ENCODE measurements around the gene SLC6A11. TPM values are rescaled to one million over a fixed set of nuclear protein-coding genes. Genes with fewer than 3 reads are reported as not detected.

The SLC6A11 gene
- total RNA-seq, 2 experiments from 2014 or later: not detected

DNA sequence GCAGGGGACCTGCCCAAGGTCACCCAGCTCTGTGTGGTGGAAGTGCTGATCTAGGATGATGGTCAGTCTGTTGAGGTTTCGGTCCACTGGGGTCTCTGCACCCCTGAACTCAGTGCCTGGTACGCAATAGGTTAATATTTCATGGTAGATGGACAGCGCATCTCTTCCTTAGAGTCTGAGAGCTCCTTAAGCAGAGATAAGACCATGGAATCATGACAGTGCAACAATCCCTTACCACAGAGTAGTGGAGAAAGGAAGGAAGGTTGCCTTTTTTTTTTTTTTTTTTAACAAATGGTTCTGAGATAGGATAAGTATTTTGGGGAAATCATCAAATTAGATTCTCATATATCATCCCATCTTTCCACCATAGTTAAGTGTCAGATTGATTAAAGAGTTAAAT, 96.8 kb downstream of the SLC6A11 start:
- POLR2A ChIA-PET: no interaction called here
- Histone ChIP-seq H4K20me1 (ENCODE audit: insufficient read depth, low read length) (no peaks in the 10 kb centered on the region), H3K27ac (ENCODE audit: low read depth, low read length, poor library complexity, severe bottlenecking) (no peak overlapping the region), H3K4me3 (ENCODE audit: low read depth, low read length, poor library complexity, severe bottlenecking) (no peak overlapping the region), H3K9me3 (ENCODE audit: low read length) (no peaks in the 10 kb centered on the region), H2AFZ (ENCODE audit: low read length) (no peak overlapping the region), H3K36me3 (ENCODE audit: insufficient read depth, low read length) (no peaks in the 10 kb centered on the region), H3K4me2 (ENCODE audit: low read length) (no peak overlapping the region), H3K79me2 (ENCODE audit: insufficient read depth, low read depth, low read length) (no peaks in the 10 kb centered on the region), H3K4me1 (ENCODE audit: insufficient read depth, low read length, poor library complexity, severe bottlenecking) (no peaks in the 10 kb centered on the region), H3K9me2 (ENCODE audit: insufficient read depth, low read length) (no peaks in the 10 kb centered on the region)
- DNase-seq (ENCODE audit: low spot score): no peak
- no peak for TF ChIP-seq EZH2phosphoT487 (IDR thresholded peaks at IDR 0.05; ENCODE audit: borderline replicate concordance, low read depth, low read length)
- TF ChIP-seq, protein P1, sequence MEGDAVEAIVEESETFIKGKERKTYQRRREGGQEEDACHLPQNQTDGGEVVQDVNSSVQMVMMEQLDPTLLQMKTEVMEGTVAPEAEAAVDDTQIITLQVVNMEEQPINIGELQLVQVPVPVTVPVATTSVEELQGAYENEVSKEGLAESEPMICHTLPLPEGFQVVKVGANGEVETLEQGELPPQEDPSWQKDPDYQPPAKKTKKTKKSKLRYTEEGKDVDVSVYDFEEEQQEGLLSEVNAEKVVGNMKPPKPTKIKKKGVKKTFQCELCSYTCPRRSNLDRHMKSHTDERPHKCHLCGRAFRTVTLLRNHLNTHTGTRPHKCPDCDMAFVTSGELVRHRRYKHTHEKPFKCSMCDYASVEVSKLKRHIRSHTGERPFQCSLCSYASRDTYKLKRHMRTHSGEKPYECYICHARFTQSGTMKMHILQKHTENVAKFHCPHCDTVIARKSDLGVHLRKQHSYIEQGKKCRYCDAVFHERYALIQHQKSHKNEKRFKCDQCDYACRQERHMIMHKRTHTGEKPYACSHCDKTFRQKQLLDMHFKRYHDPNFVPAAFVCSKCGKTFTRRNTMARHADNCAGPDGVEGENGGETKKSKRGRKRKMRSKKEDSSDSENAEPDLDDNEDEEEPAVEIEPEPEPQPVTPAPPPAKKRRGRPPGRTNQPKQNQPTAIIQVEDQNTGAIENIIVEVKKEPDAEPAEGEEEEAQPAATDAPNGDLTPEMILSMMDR (conservative IDR thresholded peaks at IDR 0.05; ENCODE audit: low read length): no peak
- intact Hi-C loops (cut with micrococcal nuclease; ENCODE audit: unreplicated experiment): no loop called here
- BruUV-seq (replicated peaks): no TSS peak
- CTCF ChIA-PET (ENCODE audit: unreplicated experiment): no interaction called here

DNA sequence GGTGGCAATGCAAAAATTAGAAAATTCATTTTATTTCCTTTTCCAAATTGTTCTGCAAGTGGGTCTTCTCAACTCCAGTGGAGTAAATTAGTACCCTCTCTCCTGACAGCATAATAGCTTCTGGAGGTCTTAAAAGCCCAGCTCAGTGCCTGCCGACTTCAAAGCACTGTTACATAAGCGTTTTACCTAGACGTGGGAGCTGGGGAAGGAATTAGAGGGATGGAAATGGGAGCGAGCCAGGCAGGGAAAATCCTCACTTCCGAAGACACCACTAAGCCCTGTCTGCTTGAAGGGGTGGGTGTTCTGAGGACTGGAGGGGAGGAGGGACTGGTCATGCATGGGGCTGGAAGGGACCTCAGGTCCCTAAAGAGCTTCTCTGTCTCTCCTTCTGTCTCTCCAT, 99.3 kb downstream of the SLC6A11 start:
- CTCF ChIA-PET (ENCODE audit: unreplicated experiment): no interaction called here

DNA sequence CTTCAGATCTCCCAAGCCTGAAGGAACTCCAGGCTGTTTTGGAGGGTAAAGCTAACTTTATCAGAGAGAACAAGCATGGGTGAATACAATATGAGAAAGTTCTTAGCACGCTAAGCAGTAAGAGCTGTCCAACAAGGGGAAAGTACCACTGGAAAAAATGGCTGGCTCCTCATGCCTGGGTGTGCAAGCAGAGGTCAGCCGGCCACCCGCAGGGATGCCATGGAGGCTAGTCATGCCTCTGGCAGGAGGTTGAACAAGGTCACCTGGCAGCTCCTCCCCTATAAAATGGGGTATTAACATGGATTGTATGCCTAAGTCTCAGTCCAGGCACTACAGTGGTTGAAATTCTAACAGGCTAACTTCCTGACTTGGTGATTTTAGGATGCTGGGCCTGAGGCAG, 101.1 kb downstream of the SLC6A11 start:
- Histone ChIP-seq H4K20me1 (ENCODE audit: insufficient read depth, low read length) (no peaks in the 10 kb centered on the region), H3K36me3 (ENCODE audit: insufficient read depth, low read length) (no peaks in the 10 kb centered on the region), H3K4me3 (ENCODE audit: low read depth, low read length, poor library complexity, severe bottlenecking) (no peak overlapping the region), H3K27ac (ENCODE audit: low read depth, low read length, poor library complexity, severe bottlenecking) (no peak overlapping the region), H2AFZ (ENCODE audit: low read length) (no peak overlapping the region), H3K9me3 (ENCODE audit: low read length) (no peaks in the 10 kb centered on the region), H3K79me2 (ENCODE audit: insufficient read depth, low read depth, low read length) (no peaks in the 10 kb centered on the region), H3K4me2 (ENCODE audit: low read length) (no peak overlapping the region), H3K4me1 (ENCODE audit: insufficient read depth, low read length, poor library complexity, severe bottlenecking) (no peaks in the 10 kb centered on the region), H3K9me2 (ENCODE audit: insufficient read depth, low read length) (no peaks in the 10 kb centered on the region)
- ChIA-PET CTCF (ENCODE audit: unreplicated experiment) (no interaction called here), POLR2A (no interaction called here)
- no TSS peak for BruUV-seq (replicated peaks)
- no peak for DNase-seq (ENCODE audit: low spot score)
- TF ChIP-seq, protein P1 (conservative IDR thresholded peaks at IDR 0.05; ENCODE audit: low read length): no peak
- no peak for TF ChIP-seq EZH2phosphoT487 (IDR thresholded peaks at IDR 0.05; ENCODE audit: borderline replicate concordance, low read depth, low read length)
- intact Hi-C loops (cut with micrococcal nuclease; ENCODE audit: unreplicated experiment): no loop called here

More for the DNA sequence above, 99.3 kb downstream of the SLC6A11 start:
- no peak for DNase-seq (ENCODE audit: low spot score)
- Histone ChIP-seq H3K4me2 (ENCODE audit: low read length) (no peak overlapping the region), H3K79me2 (ENCODE audit: insufficient read depth, low read depth, low read length) (no peaks in the 10 kb centered on the region), H3K4me1 (ENCODE audit: insufficient read depth, low read length, poor library complexity, severe bottlenecking) (no peaks in the 10 kb centered on the region), H4K20me1 (ENCODE audit: insufficient read depth, low read length) (no peaks in the 10 kb centered on the region), H3K4me3 (ENCODE audit: low read depth, low read length, poor library complexity, severe bottlenecking) (no peak overlapping the region), H3K27ac (ENCODE audit: low read depth, low read length, poor library complexity, severe bottlenecking) (no peak overlapping the region), H3K36me3 (ENCODE audit: insufficient read depth, low read length) (no peaks in the 10 kb centered on the region), H3K9me3 (ENCODE audit: low read length) (no peaks in the 10 kb centered on the region), H2AFZ (ENCODE audit: low read length) (no peak overlapping the region), H3K9me2 (ENCODE audit: insufficient read depth, low read length) (no peaks in the 10 kb centered on the region)
- no TSS peak for BruUV-seq (replicated peaks)
- intact Hi-C loops (cut with micrococcal nuclease; ENCODE audit: unreplicated experiment): no loop called here
- POLR2A ChIA-PET: interaction anchor here (0.6 kb wide), 1 partner anchor 142 kb away, joined by 3 read pairs; no protein-coding TSS in a partner anchor
- no peak for TF ChIP-seq EZH2phosphoT487 (IDR thresholded peaks at IDR 0.05; ENCODE audit: borderline replicate concordance, low read depth, low read length)
- TF ChIP-seq, protein P1 (conservative IDR thresholded peaks at IDR 0.05; ENCODE audit: low read length): no peak

All from OCI-LY7 (cell line).